ENCODE data around the gene NT5DC1.
A peak's percentile ranks its signal among the peaks of the same experiment; 100 is the strongest.
"Not testable (repeated sequence)": the region's sequence is repeated elsewhere in the genome, so short reads cannot be mapped to it uniquely, and the experiment has no call there.

The NT5DC1 gene

GRCh38 chr6:116279232-116280160, 178.8 kb downstream of the NT5DC1 start, which contains the start of gene TSPYL1:
TSPYL1 (minus strand) TSS chr6:116279930; CDS start chr6:116279830, 100 bp downstream.
- DNase-seq (ENCODE audit: low read depth), result peak; percentile 90

DNA sequence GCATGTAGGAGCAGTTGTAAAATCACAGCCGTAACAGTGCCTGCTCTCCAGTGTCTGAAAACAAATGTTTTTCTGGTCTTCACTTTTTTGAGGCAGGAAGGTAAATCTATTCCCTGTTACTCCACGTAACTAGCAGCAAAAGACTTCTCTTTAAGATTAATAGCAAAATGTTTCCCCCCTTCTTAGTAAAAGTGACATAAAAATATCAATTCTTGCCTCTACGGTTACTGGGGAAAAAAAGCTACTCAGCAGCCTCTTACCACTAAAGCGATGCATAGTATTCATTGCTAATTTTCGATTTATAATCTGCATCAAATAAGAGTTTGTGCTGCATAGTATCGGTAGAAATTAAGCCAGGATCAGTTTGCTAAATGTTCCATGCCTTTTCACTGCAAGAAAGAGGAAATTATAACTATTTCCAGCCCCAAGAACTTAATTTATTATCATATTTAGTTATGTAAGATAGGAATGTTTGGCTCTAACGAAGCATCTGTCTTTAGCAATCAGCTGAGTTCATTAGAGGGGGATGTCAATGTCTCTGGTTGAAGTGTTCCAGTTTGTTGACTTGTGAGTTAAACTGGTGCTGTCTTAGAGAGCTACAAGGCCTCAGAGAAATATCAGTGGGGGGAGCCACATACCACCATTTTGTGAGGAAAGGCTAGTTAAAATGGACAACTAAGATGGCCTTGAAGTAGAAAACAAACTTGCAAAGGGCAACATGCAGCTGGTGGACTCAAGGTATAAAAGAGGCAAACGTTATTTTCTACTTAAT, 179.7 kb downstream of the NT5DC1 start:
- DNase-seq (ENCODE audit: low read depth), result no peak

GRCh38 chr6:116280933-116281316, 180.3 kb downstream of the NT5DC1 start:
- DNase-seq (ENCODE audit: low read depth), result no peak

DNA sequence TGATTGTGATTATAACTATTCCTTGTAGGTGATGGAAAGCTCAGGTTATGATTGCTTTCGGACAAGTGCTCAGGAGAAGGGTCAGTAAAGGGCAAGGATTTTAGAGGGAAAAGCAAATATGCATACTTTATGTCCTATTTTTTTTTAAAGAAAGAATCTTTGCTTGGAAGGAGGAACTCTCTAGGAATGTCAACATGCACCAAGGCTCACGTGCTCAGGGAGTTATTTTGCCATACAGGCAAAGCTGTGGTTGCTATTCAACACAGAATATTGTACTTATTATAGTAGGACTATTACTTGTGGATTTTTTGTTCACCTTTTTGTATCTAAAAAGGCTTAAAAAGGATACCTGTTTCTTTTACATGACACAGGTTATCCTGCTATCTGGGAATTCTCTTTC, 182.0 kb downstream of the NT5DC1 start:
- DNase-seq (ENCODE audit: low read depth), result no peak

DNA sequence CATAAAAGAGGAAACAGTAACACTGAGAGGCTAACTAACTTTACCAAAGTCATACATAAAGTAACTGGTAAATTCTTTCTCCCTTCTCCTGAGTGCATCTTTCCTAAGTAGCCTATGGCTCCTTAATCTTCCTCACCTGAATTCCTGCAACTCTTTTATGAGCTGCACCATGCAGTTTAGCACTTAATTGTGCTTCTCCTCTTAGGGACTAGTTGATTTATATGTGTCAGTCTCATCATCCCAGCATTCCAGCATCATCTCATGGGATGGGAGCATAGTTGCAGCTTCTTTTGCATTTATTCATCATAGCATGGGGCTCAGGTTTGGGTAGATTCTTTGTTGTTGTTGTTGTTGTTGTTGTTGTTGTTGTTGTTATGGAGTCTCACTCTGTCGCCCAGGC, 182.5 kb downstream of the NT5DC1 start:
- DNase-seq (ENCODE audit: low read depth), result no peak

GRCh38 chr6:116284984-116285383, 184.3 kb downstream of the NT5DC1 start:
- not testable (repeated sequence) for DNase-seq (ENCODE audit: low read depth)

DNA sequence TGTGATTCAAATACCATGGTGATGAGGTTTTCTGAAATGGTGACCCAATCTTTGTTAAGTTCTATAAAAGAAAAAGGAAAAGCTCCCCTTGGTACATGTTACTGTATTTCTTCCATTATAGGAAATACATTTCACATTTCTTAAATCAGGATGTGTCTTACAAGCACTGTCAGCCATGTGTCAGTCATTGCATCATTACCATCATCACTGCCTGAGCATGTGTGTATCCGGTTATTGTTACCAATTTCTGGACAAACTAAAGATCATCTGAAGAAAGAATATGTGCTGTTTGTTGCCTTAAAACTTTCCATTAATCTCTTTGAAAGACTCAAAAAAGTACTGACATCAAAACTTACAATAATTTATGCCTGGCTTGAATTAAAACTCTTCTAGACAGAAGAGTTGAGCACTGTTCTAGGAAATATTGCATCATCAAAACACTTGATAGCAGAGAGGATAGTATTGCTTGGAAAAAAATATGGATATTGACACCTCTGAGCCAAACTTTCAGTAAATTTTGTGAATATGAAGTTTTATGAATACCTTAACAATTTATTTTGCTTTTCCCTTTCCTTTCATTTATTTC, 186.2 kb downstream of the NT5DC1 start:
- DNase-seq (ENCODE audit: low read depth), result no peak

DNA sequence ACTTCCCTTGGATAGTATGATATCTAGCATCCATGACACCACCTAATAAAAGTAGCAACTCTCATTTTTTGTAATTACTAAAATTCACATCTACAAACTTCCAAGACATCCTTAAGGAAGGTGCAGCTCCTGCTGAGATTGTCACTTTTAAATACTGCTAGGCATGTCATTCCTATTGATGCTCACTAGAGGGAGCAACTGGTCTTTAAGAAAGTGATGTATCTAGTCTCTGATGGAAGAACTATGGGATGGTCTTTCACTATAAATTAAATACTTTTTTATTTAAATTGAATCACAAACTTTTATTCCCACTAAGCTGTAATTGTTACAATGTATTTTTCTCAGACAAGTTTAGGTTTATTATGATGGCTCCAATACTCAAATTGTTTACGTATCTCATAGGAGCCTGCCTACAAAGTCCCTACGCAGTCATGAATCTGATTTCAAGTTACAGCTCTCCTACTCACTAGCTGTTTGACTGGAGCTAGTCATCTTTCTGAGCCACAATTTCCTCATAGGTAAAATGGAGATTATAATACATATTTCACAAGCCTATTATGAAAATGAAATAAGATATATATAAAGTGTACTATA, 187.1 kb downstream of the NT5DC1 start:
- no peak for DNase-seq (ENCODE audit: low read depth)

DNA sequence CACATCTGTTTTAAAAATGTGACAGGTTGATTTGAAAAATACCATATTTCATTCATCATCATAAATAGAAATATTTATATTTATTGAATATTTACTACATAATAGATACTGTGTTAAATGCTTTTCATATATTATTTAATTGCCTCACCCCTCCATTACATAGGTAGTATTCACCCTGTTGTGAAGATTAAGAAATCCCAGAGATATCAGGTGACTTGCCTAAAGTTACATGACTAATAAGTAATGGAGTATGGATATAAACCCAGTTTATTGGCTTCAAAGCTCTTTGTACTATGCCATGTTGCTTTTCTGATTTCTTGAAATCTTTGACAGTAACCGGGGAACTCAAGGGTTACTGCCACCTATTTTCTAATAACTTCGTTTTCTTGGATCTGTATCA, 189.2 kb downstream of the NT5DC1 start:
- no peak for DNase-seq (ENCODE audit: low read depth)

DNA sequence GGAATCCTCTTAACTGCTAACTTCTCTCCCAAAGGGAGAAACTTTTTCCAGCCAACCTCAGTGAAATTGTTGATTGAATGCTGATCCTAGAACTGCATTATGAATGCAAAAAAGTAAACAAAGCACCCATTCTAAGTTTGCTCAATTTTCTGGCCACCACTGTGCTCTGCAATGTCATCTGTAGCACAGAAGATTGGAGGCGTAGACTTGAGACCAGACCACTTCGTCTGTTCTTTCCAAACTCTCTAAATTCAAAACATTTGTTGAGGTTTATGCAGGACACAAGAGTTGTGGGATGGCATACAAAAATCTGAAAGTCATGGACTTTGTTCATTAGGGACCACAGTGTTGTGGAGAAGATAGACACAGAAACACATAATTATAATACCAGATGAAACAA, 190.1 kb downstream of the NT5DC1 start:
- no peak for DNase-seq (ENCODE audit: low read depth)

GRCh38 chr6:116291701-116292396, 191.2 kb downstream of the NT5DC1 start:
- no peak for DNase-seq (ENCODE audit: low read depth)

GRCh38 chr6:116292553-116292952, 191.9 kb downstream of the NT5DC1 start:
- DNase-seq (ENCODE audit: low read depth), result no peak

GRCh38 chr6:116298273-116298672, 197.6 kb downstream of the NT5DC1 start:
- no peak for DNase-seq (ENCODE audit: low read depth)

DNA sequence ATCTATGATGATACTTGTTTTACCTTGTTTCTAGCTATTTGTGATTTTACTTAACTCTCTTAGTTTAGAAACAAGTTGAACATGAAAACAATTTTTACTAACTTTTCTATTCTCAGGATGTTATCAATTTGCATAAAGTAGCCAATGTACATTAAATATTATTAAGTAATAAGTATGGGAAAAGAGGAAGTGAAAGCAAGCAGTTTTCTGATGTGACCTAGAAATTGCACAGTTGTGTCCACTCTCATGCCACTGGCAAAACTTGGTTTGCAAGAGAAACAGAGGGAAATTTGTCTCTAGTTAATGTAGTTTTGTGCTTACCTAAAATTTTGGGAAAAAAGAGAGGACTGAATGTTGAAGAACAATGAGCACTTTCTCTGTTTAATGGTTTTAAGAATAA, 198.3 kb downstream of the NT5DC1 start:
- no peak for DNase-seq (ENCODE audit: low read depth)
